LNCAP (cell line): ENCODE data around the gene NCK2.

ENCODE experiments used
- TF ChIP-seq, protein P1 (sequence below): fragments of 450-650 bp; IDR thresholded peaks from 2 replicates; pipeline ENCODE4 v1.5.1; 2017; ENCODE audit warnings: mild to moderate bottlenecking

Gene NCK2

DNA sequence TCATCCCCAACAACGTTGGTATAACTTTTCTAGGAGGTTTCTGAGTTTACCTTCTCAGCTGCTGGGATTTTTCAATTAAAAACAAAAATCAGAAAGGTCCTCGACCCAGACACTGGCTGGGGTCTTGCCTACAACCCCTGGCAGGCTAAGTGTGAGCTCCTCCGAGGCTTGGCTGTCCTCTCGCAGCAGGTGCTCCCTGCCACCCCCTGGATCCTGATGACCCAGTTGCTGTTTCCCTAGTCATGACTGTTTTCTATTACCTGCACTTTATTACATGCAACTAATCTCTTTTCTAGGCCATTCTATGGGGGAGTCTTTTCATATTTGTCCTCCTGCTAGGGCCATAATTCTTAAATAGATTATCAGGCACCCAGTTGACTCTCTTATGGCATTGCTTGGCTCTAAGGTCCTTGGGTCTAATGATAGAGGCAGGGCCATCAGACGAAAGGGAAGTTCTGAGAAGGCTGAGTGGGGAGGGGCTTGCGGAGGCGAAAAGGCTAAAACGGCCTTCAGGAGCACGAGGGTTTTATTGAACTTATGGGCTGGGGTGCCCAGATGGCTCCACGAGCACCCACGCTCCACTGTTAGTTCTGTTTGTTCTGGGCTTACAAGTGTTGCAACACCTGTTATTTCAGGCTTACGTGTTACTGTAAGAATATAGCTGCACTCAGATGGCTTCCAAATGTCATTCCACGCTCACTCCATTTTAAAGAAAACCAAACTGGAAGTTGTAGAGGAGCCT, 166.0 kb downstream of the NCK2 start:
- TF ChIP-seq, protein P1, sequence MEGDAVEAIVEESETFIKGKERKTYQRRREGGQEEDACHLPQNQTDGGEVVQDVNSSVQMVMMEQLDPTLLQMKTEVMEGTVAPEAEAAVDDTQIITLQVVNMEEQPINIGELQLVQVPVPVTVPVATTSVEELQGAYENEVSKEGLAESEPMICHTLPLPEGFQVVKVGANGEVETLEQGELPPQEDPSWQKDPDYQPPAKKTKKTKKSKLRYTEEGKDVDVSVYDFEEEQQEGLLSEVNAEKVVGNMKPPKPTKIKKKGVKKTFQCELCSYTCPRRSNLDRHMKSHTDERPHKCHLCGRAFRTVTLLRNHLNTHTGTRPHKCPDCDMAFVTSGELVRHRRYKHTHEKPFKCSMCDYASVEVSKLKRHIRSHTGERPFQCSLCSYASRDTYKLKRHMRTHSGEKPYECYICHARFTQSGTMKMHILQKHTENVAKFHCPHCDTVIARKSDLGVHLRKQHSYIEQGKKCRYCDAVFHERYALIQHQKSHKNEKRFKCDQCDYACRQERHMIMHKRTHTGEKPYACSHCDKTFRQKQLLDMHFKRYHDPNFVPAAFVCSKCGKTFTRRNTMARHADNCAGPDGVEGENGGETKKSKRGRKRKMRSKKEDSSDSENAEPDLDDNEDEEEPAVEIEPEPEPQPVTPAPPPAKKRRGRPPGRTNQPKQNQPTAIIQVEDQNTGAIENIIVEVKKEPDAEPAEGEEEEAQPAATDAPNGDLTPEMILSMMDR: no peak

DNA sequence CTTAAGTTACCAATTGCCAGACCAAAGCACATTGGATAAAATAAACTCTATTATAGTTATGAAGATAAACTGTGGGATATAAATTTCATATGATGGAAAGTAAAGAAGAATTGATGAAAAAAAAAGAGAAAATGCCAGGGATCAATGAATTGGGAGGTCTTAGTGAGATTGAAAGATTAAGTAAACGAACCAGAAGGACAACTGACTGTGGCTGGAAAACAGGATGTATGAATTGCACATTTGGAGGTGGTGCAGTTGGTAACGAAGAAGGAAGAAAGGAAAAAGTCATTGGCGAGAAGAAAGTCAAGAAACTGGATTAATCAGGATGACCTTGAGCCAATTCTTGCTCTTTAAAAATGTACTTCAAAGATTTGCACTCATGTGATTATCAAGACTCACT, 166.7 kb downstream of the NCK2 start:
- TF ChIP-seq, protein P1: no peak

DNA sequence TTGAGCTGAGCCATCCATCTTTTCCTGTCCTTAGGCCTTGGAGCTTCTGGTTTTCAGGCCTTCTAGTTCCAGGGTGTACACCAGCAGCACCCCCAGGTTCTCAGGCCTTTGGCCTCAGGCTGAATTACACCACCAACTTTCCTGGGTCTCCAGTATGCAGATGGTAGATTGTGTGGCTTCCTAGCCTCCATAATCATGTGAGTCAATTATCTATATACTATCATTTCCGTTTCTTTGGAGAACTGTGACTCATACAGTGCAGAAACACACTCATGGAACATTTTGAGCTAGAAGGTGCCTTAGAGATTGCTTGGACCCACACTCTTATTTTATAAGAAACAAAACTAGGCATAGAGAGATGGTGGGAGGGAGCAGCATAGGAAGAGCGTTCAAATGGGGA, 167.4 kb downstream of the NCK2 start:
- TF ChIP-seq, protein P1: no peak

DNA sequence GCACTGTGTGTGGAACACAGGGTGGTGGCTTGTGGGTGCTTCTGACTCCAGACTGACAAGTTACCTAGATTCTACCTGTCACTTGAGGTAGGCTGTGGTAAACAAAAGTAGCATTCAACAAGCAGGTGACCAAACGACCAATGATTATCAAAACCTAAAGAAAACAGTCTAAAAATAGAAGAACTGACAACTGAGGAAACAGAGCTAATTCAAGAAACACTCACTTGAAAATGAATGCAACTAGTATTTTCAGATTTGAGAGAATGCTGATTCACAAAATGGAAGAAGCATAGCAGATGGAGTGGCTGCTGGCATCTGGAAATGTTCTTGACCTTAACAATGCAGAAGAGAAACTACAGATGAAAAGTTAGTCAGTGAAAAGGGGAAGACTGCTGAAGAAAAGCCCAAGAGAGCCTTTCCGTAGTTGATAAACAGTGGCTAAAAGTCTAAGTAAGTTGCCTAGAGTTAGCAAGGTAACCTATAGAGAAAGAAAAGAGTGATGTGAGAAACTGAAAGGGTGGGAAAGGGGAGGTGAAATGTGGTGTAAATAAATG, 170.4 kb downstream of the NCK2 start:
- TF ChIP-seq, protein P1: no peak

DNA sequence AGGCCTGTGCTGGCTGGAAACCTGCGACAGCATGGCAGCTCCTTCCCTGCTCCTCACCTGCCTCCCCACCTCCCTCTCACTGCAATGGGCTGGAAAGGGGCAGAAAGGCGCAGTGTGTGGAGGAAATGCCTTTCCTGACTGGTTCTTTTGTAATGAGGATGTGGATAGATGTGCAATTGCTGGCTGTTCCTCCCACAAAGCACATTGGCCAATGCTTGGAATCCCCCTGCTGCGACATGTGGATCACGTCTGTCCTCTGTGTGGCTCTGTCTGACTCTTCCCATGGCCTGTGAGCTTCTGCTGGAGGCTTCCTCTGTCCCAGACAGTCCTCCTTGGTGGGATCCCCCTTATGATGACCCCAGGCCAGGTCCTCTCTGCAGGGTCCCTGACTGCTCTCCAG, 172.5 kb downstream of the NCK2 start:
- TF ChIP-seq, protein P1: no peak

DNA sequence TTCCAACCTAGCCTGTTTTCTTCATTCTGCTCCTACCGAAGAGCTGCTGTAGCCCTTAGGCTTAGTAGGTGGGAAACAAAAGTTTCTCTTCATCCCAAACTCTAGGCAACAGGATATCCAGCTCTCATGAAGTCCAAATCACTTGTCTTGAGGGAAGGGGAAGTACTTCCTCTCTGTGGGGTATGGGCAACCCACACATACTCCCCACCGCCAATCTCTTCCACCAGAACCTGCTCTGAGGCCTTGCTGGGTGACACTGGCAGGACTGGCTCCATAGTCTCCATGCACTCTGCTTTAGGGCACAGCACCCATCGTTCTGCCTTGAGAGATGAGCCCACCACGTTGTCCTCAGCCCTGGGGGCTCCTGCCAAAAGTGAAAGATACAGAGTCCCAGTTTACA, 173.0 kb downstream of the NCK2 start:
- TF ChIP-seq, protein P1: no peak

DNA sequence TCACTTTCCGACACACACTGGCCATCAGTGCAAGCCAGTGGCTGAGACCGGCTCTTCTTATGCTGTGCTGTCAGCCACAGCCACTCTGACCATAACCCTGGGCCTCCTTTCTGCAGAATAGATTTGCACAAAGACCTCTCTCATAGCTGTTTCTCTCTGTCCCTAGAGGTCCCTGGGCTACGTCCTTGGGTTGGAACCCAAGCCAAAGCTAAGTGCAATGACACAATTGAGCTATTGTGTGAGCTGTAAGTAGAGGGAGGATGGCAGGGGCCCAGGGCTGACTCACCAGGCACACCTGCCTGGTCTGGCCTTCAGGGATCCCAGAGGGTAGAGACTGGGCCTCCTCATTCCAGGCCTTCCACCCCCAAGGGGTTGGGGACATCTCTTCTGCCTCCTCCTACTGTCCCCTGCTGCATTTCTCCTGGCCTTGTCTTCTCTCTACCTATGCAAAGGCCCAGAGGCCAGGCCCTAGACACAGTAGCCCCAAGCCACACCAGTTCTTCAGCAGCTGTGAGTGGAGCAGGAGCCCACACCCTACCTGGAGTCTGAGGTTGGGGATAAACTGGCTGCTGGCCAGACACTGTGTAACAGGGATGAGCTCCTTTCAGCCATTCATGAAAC, 174.6 kb downstream of the NCK2 start:
- TF ChIP-seq, protein P1: no peak
